Cerebellar cortex (tissue), 1 donor: ENCODE measurements around the gene CCDC69.
"Not testable (repeated sequence)": the region's sequence is repeated elsewhere in the genome, so short reads cannot be mapped to it uniquely, and the experiment has no call there.

ENCODE experiments used
- DNase-seq: peaks from one replicate; pipeline ENCODE4 v3.0.0-alpha.2; 2015; ENCODE audit warnings: low spot score

CCDC69 gene

DNA sequence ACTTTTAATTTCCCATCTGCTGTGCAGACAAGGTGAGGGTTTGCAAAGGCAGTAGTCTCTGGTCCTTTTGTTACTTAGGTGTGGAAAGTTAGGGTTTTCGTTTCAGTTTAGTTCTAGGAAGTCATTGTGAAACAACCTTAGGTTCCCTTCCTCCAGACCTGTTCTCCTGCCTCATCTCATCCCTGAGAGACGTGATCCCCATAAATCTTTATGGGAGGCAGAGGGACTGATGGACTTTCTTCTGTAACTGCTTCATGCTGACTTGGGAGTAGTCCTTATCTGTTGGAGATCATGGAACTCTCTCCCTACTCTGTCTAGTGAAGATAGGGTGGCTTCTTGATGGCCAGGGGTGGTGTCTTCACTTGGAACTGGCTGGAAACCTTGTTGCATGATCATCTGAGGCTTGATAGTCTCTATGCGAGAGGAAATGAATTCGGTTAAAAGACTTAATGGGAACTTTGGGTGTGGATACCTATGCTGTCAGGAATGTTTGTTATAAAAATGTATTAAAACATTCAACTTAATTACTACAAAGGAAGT is 21.9 kb upstream of the CCDC69 start:
- no peak for DNase-seq

DNA sequence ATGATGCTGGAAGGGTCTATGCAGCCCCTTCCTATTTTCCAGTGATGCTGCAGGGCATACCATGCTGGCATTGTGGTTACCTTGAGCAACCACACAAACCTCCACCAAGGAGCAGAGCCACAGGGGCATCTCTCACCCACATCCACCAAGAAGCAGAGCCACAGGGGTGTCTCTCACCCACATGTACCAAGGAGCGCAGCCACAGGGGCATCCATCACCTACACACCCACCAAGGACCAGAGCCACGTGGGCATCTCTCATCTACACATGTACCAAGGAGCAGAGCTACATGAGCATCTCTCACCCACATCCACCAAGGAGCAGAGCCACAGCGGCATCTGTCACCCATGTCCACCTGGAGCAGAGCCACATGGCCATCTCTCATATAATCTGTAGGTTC is 20.3 kb upstream of the CCDC69 start:
- DNase-seq, result no peak

DNA sequence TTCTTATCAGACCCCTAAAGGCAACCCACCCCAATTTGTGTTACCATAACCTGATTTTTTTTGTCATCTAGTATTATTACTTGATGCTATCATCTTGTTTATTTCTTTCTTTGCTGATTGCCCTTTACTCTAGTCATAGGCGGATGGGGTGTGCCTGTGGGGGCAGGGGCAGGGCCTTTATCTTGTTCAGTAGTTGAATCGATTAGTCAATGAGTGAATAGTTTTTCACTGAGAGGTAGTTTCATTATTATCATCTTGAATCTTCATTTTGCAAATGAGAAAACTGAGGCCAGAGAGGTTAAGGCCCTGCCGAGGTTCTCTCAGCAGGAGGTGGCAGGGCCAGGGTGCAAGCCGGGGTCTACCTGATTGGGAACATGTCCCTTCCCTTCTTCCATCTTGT is 19.7 kb upstream of the CCDC69 start:
- no peak for DNase-seq

DNA sequence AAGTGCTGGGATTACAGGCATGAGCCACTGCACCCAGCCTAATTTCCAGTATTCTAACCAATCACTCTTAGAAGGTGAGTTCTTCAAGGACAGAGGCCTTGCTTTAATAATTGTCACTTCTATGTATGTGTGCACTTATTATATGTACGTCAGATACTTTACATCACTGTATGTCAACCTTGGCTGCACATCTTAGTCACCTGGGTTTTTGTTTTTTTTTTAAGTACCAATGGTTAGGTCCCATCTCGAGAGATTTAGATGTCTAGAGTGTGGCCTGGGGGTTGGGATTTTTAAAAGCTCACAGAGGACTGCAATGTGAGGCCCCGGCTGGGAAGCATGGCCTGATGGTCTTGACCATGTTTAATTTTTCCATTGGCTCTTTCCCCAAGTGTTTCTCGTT is 19.2 kb upstream of the CCDC69 start:
- DNase-seq, result no peak

DNA sequence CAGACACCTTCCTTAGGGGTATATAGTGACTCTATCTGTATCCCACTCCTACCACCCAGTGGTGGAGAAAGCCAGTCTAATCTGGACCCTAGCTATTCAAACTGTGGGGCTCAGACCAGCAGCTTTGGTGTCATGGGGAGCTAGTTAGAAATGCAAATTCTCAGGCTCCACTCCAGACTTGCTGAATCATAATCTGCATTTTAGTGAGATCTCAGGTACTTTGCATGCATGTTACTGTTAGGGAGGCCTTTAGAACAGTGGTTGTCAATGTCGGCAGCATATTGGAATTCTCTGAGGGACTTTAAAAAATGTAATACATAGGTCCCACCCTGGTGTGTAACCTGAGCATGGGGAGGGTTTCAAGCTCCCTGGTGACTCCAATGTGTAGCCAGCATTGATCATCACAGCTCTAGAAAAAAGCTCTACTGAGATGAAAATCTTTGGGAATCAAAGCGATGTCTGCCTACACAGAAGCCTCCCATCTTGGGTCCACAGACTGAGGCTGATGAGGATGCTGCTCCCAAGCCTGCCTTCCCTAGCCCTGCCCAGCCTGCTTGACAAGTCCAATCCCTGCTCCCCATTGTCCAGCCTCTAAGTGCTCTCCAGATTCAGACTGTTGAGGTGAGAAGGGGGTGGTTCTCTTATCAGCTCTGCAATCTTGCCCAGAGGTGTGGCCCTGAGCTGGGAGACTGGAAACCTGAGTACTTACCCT is 17.2 kb upstream of the CCDC69 start:
- no peak for DNase-seq

DNA sequence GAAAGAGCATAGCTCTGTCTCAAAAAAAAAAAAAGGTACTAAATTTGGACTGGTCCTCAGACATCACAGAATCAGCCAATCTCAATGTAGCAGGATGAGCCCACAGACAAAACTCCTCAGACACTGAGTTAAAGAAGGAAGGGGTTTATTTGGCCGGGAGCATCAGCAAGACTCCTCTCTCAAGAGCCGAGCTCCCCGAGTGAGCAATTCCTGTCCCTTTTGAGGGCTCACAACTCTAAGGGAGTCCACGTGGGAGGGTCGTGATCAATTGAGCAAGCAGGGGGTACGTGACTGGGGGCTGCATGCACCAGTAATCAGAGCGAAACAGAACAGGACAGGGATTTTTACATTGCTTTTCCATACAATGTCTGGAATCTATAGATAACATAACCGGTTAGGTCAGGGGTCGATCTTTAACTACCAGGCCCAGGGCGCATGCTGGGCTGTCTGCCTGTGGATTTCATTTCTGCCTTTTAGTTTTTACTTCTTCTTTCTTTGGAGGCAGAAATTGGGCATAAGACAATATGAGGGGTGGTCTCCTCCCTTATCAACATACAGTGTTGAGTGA is 16.5 kb upstream of the CCDC69 start:
- DNase-seq, result not testable (repeated sequence)

DNA sequence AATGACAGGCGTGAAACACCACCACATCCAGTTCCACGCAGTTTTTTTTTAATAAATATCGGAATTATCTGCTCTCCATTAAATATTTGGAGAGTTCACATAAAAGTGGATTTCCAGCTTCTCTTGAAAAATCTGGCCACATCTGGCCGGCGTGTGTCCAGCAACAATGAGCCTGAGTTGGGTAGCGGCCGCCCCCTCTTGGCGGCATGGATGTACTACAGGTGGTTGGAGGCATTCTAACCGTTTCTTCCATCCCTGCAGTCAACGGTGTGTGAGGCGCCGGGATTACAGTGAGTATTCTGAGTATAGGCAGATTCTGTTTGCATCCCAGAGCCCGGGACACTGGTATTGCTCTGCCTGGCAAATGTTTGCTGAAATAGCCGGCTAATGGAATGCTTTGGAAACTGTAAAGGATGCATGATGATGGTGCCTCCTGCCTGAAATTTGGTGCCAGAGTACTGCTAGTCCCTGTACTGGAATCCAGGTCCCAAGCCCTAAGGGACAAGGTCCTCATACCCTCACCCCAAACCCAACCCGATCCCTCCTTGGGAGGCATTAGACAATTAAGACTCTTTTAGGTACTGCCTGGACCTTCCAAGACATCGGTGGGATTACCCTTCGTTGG is 15.5 kb upstream of the CCDC69 start:
- peak; percentile 50 for DNase-seq

DNA sequence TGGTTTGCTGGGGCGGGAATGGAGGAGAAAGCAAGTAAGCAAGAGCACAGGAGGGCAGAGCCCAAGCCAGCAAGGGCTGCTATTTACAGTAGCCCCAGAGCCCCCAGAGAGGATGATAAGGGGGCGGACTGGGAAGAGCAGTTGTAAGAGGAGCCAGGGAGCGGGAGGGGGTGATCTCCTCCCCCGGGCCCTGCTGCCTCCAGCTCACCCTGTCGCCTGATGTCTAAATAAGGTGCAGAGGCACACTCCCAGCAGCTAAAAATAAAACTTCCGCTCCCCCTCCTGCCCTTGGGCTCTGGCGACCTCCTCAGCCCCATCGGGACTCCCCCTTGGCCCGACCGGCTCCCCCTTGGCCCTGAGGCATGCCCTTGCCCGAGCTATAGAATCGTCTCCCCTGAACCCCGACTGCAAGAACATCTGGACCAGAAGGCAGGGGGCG is 14.4 kb upstream of the CCDC69 start:
- no peak for DNase-seq

DNA sequence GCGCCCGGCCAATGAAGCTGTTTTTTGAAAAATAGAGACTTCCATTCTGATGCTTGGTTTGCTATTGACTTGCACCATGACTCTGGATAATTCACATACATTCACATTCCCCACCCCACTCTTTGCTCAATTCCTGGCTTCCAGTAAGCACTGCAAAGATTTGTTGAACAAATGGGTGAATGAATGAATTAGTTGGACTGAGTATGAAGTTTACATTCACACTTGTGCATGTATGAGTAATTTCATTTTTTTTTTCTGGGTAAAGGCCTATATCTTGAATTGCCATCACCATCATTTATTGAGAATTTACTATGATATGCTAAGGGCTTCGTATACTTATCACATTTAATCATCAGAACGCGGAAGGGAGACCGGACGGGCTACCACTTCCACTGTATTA is 13.8 kb upstream of the CCDC69 start:
- no peak for DNase-seq

DNA sequence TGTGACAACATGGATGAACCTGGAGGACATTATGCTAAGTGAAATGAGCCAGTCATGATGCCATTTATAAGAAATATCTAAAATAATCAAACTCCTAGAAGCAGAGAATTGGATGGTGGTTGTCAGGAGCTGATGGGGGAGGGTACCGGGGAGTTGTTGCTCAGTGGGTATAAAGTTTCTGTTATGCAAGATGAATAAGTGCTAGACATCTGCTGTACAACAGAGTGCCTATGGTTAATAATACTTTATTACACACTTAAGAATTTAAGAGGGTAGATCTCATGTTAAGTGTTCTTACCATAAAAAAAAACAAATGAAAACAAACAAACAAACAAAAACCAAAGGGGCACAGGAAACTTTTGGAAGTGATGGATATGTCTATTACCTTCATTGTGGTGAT is 13.0 kb upstream of the CCDC69 start:
- no peak for DNase-seq

DNA sequence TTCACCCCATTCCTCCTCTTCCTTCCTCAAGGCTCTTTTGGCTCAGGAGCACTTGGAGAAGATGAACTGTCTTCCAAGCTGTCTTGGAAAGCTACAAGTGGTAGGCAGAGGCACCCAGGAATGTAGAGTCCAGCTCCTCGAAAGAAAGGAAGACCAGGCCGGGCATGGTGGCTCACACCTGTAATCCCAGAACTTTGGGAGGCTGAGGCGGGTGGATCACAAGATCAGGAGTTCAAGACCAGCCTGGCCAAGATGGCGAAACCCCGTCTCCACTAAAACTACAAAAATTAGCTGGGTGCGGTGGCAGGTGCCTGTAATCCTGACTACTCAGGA is 11.3 kb upstream of the CCDC69 start:
- not testable (repeated sequence) for DNase-seq

DNA sequence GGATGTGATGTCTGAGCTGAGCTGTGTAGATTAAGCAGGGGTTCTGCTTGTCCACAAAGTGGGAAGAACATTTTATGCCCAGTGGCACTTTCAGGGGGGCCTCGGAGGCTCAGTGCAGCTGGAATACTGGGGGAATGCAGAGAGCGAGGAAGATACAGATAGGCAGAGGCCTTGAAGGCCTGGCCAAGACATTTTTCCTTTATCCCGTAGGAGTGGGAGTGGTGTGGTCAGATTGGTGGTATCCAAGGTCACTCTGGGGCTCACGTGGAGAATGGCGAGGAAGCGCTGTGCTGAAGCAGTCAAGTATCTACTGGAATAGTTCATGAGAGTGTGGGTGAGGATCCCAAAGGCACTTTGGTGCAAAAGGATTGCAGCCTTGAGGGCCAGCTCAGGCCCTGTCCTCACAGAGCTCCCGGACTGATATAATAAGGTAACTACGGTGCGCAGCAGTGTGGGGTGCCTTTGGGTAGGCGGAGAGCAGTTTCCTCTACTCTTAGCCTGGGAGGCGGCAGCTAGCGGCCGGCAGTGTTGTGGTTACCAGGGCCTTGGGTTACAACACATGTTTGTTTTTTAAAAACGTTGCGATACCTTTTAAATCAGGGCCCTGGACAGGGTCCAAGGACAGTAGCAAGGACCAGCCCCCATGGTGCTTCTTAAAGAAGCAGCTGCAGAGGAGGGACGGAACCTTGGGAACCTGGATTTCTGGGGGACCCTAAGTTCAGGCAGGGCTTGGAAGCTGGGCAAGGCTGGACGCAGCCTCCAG is 10.8 kb upstream of the CCDC69 start:
- no peak for DNase-seq

DNA sequence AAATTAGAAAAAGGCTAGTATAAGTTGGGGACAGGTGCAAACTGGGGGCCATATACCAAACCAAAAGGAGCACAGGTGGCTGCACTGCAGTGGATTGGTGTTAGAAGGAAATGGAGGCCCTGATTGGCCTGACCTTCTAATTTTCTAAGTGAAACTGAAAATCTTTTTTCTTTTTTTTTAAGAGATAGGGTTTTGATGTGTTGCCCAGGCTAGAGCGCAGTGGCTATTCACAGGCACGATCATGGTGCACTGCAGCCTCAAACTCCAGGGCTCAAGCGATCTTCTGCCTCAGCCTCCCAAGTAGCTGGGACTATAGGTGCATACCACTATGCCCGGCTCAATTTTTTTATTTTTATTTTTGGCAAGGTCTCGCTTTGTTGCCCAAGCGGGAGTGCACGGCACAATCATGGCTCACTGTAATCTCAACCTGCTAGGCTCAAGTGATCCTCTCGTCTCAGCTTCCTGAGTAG is 9.8 kb upstream of the CCDC69 start:
- no peak for DNase-seq

DNA sequence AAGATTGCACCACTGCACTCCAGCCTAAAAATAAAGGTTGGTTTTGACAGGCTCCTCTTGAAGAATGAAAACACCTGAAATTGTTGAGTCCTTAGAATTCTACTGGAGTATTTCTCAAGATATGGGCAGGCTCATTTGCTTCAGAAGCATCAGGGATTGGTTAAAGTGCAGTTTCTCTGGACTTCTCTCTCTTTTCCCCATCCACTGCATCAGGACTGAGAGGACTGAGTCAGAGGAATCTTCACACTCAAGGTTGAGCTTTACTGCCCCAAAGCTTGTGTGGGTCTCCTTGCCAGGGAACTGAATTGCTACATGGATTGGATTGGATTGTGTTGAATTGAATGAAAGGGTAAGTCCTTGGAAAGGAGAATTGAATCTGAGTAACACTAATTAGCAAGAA is 7.5 kb upstream of the CCDC69 start:
- DNase-seq, result no peak

DNA sequence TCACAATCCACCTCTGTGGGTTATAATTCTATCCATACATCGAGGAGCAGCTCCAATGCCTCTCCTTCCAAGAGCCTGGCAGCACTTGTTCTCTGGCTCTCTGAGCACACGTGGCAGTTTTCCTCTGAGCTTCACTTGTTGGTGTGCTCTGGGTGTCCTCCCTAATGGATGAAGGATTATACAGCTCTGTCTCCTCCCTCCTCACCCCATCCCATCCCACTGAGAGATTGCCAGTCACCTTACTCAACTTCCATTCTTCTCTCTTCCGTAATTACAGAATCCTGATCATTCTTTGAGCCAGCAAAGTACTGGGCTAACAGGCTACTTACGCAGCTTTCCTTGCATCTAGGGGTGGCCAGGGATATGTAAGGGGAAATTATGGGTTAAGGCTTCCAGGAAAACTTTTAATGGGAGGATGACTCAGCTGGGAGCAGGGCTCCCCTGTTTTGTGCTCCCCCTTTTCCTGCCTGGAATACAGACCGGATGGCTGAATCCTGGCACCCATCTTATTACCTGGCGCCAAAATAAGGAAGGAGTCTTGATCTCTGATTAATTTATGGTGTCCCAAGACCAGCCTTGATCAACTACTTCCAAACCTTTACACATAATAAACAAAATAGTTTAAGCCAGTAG is 6.3 kb upstream of the CCDC69 start:
- DNase-seq, result no peak

DNA sequence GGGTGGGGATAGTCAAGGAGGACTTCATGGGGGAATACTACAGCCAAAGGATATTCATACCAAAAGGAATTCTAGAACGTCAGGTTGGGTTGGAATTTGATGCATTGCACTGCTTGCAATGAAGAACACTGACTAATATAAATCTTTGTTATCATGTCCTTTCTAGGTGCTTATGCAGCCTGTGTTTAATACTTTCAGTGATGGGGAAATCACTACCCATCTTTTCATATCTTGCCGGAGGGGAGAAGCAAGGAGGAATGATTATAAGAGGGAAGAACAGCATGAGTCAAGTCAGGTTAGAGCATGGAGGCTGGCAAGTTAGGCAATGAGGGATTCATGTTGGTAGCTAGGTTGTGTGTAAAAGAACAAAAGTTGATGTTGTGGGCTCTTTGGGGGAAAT is 5.1 kb upstream of the CCDC69 start:
- DNase-seq, result no peak

DNA sequence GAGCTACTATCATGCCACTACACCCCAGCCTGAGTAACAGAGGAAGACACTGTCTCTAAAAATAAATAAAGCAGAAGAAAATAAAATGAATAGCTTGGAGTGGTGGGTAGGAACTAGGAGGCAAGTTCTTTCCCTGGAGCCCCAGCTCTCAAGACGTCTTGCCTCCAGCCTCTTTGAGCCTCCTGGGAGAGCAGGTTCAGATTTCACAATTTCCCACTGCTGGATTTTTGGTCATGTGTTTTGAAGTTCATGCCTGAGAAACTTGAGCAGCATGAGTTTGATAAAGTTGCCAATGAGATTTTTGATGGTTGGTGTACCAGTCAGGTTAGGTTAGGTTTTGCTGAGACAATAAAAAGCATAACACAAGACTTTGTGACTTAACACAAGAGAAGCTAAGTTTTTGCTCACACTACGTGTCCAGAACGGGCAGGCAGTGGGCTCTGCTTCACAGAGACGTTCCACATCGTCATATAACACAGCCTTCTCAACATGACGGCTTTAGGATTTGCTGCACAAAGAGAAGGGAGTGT is 4.1 kb upstream of the CCDC69 start:
- no peak for DNase-seq

DNA sequence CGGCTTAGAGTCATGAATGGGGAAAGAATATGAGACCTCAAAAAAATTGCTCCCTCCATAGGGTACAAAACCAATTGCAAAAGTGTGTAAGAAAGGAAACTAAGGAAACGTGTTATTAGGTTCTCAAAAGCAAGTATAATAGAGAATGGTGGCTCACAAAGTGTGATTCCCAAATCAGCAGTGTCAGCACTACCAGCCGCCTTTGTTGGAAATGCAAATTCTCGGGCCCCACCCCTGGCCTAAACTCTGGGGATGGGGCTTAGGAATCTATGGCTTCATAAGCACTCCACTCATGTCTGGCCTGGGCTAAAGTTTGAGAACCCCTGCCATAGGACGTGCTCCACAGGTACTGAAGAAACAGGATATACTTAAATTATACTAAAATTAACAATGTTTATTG is 1.6 kb upstream of the CCDC69 start:
- no peak for DNase-seq

DNA sequence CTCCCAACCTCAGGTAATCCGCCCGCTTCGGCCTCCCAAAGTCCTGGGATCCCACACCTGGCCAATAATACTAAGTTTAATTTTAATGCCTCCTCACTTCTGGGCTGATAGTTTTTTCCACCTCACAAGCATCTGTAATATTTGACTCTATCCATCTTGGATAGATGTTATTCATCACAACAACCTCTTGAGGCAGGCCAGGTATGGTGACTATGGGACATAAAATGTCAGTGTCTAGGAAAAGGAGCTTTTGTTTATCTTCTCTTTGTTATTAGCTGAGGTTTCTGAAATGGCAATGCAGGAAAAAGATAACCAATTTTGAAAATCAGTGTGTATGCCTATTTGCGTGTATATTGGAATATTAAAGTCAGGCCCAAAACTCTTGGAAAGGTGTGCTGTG is 1.2 kb upstream of the CCDC69 start:
- DNase-seq, result no peak

DNA sequence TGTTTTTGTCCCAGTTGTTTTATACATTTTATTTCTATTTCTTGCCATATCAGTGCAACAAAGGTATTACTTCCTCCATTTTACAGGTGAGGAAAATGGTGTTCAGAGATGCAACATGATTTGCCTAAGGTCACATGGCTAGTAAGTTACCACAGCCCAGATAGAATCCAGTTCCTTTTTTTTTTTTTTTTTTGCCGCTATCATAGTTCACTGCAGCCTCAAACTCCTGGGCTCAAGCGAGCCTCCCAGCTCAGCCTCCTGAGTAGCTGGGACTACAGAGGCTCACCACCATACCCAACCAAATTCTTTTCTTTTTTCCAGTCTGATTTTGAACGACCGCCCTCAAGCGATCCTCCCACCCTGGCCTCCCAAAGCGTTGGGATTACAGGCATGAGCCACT is 480 bp upstream of the CCDC69 start:
- no peak for DNase-seq

DNA sequence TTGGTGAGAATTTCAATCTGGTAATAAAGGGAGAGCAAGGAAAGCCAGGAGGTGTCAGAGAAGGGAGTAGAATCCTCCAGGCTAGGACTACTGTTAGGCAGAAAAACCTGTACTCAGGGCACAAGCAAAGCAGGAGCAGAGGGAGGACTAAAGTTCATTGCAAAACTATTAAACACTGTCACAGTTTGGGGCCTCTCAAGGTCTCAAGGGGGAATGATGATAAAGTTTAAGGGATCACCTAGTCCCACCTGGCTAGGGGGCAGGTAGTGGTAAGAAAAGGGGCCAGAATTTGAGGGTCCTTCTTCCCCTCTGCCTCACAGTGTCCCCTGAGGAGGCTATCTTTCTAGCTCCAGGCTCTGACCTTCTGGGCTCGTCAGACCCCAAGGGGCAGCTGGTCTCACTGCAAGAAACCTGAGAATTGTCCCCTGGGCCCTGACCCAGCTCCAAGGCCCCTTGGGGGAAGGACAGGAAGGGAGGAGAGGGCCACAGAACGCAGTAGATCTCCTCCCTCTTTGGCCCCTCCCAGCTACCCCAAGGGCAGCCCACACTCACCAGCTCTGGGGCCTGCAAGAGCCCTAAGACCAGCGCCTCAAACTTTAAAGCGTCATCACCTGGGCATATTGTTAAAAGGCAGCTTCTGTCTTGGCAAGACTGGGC is 974 bp downstream of the CCDC69 start:
- no peak for DNase-seq
